HepG2 (cell line): Measurements from ENCODE around the gene HLA-F. TPM values are rescaled to one million over a fixed set of nuclear protein-coding genes. Genes with fewer than 3 reads are reported as not detected.

Source experiments
- ASH2L ChIP-seq: fragments of 300-600, 200-600 bp; sonication (generic); IDR thresholded peaks from 2 replicates; pipeline ENCODE4 v1.7.0; 2017; ENCODE audit warnings: low read depth, mild to moderate bottlenecking, moderate library complexity, mixed read lengths, low read length; ENCODE audit not compliant: insufficient read length
- BRF2 ChIP-seq: sonication (generic); formaldehyde crosslinking; IDR thresholded peaks from 2 replicates; pipeline ENCODE4 v1.8.1; 2022; ENCODE audit warnings: mild to moderate bottlenecking, missing genetic modification reagents
- CENPT ChIP-seq: sonication (generic); formaldehyde crosslinking; IDR thresholded peaks from 2 replicates; pipeline ENCODE4 v1.8.0; 2022; ENCODE audit warnings: low read depth, mild to moderate bottlenecking, moderate library complexity, missing genetic modification reagents
- ELF4 ChIP-seq: sonication (generic); formaldehyde crosslinking; IDR thresholded peaks from 2 replicates; pipeline ENCODE4 v1.5.0; 2020; ENCODE audit warnings: missing genetic modification reagents, mild to moderate bottlenecking, moderate library complexity, borderline replicate concordance
- HMG20A ChIP-seq: IDR thresholded peaks from 2 replicates; pipeline ENCODE4 v1.6.1; 2016; ENCODE audit warnings: borderline replicate concordance
- KLF11 ChIP-seq: IDR thresholded peaks from 2 replicates; pipeline ENCODE4 v1.6.1; 2016; ENCODE audit warnings: missing compliant biosample characterization
- MAX ChIP-seq: IDR thresholded peaks from 2 replicates; pipeline ENCODE4 v1.6.1; 2012; ENCODE audit warnings: inconsistent platforms
- MBD4 ChIP-seq: IDR thresholded peaks from 2 replicates; pipeline ENCODE4 v1.6.1; 2012; ENCODE audit warnings: low read length, inconsistent platforms, borderline replicate concordance
- NR2F2 ChIP-seq: IDR thresholded peaks from 2 replicates; pipeline ENCODE4 v1.6.1; 2012; ENCODE audit warnings: low read depth, inconsistent platforms, borderline replicate concordance
- NR2F6 ChIP-seq, 2 experiments: IDR thresholded peaks; 2 replicates each; pipeline ENCODE4 v1.6.1; 2016; ENCODE audit warnings: antibody characterized with exemption in 1 of 2, mild to moderate bottlenecking in 1 of 2
- PAX8 ChIP-seq: sonication (generic); formaldehyde crosslinking; IDR thresholded peaks from 2 replicates; pipeline ENCODE4 v1.8.0; 2022; ENCODE audit warnings: mild to moderate bottlenecking, missing genetic modification reagents, borderline replicate concordance
- SP2 ChIP-seq: sonication (generic); formaldehyde crosslinking; IDR thresholded peaks from 2 replicates; pipeline ENCODE4 v1.5.1; 2020; ENCODE audit warnings: mild to moderate bottlenecking, missing genetic modification reagents
- ZFP36L2 ChIP-seq: sonication (generic); formaldehyde crosslinking; IDR thresholded peaks from 2 replicates; pipeline ENCODE4 v1.4.0; 2020; ENCODE audit warnings: missing genetic modification reagents
- ZFX ChIP-seq: sonication (generic); formaldehyde crosslinking; IDR thresholded peaks from 2 replicates; pipeline ENCODE4 v1.4.0; 2020; ENCODE audit warnings: mild to moderate bottlenecking, low read depth, missing genetic modification reagents, moderate library complexity
- ZNF317 ChIP-seq: sonication (generic); formaldehyde crosslinking; IDR thresholded peaks from 2 replicates; pipeline ENCODE4 v1.5.0; 2020; ENCODE audit warnings: mild to moderate bottlenecking, missing genetic modification reagents
- ZNF326 ChIP-seq: sonication (generic); formaldehyde crosslinking; IDR thresholded peaks from 2 replicates; pipeline ENCODE4 v1.4.0; 2020; ENCODE audit warnings: missing genetic modification reagents, borderline replicate concordance
- ZNF432 ChIP-seq: sonication (generic); formaldehyde crosslinking; IDR thresholded peaks from 2 replicates; pipeline ENCODE4 v1.5.0; 2020; ENCODE audit warnings: missing genetic modification reagents, mild to moderate bottlenecking, borderline replicate concordance
- ZNF569 ChIP-seq: sonication (generic); formaldehyde crosslinking; IDR thresholded peaks from 2 replicates; pipeline ENCODE4 v1.5.0; 2020; ENCODE audit warnings: mild to moderate bottlenecking, missing genetic modification reagents, moderate library complexity, borderline replicate concordance
- ZNF724P ChIP-seq: sonication (generic); formaldehyde crosslinking; IDR thresholded peaks from 2 replicates; pipeline ENCODE4 v1.8.0; 2022; ENCODE audit warnings: missing genetic modification reagents, borderline replicate concordance
- polyA plus RNA-seq, 8 experiments: library from polyadenylated mRNA; depleted of rRNA in 3 of 8; stranded (reverse) in 7 of 8; unstranded in 1 of 8; fragments of >200 nt; fragmentation: Illumina TruSeq in 4 of 8; extraction: Trizol in 4 of 8; gene quantifications; 2 replicates each; pipeline versions ENCODE4 v1.2.1 to v1.2.3, GENCODE V29; 2011 to 2016; ENCODE audit warnings: low read depth in 4 of 8, missing spikeins in 1 of 8, mixed read lengths in 1 of 8; ENCODE audit not compliant: insufficient read depth in 1 of 8
- total RNA-seq, 5 experiments: library from RNA; depleted of rRNA; stranded (reverse); fragments of >200 nt; fragmentation: Illumina TruSeq; extraction: Trizol; gene quantifications; 2 replicates each; pipeline ENCODE4 v1.2.3, GENCODE V29; 2016; ENCODE audit warnings: low read depth in 1 of 5
- TF ChIP-seq, protein P1 (sequence below): sonication (generic); formaldehyde crosslinking; IDR thresholded peaks from 2 replicates; pipeline ENCODE4 v1.4.0; 2020; ENCODE audit warnings: missing genetic modification reagents
- TF ChIP-seq, protein P2 (sequence below): sonication (generic); formaldehyde crosslinking; IDR thresholded peaks from 2 replicates; pipeline ENCODE4 v1.4.0; 2020; ENCODE audit warnings: missing genetic modification reagents, borderline replicate concordance
- TF ChIP-seq, protein P3 (sequence below): sonication (generic); formaldehyde crosslinking; IDR thresholded peaks from 2 replicates; pipeline ENCODE4 v1.4.0; 2020; ENCODE audit warnings: missing genetic modification reagents

Gene HLA-F
- total and polyA plus RNA-seq, 2 of the 13 experiments (the other 11 are each of a cell fraction or from before 2014, with no cell fraction given) = 6.0 to 6.1 TPM

DNA sequence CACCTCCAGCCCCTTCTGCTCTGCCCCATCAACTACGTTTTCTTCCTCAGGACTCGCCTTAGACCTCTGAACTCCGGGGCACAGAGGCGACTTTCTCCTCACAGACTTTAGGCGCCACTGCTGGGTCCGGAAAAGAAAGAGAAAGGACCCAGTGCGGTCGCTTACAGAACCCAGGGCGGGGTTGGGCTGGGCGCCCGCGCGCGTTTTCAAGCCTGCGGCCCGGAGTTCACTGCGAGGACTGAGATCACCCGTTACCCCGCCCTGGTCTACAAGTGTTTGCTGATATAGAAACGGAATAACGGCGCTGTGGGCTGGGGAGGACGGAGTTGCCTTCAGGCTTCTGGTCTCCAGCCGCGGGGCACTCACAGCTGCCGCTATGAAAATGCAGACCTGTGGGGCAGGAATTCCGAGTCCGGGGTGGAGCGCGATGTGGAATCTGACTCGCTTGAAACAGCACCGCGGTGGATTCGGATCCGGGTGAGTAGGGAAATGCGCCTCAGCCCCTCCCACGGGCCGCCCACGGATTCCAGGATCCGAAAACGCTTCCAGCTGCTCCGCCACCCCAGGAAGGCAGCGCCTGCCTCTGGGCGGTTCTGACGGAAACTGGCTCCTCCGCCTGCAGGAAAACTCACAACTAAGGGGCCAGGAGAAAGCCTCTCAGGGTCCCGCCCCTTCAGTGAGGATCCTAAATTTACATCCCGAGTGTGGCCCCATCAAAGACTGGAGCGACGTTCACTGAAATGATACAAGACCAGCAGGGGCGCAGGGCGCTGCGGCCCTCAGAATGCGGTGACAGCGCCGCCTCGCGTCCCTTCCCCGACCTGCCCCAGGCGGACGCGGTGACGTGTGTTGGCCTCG lies 29.4 kb downstream of the HLA-F start (continued):
- TF ChIP-seq, protein P1, sequence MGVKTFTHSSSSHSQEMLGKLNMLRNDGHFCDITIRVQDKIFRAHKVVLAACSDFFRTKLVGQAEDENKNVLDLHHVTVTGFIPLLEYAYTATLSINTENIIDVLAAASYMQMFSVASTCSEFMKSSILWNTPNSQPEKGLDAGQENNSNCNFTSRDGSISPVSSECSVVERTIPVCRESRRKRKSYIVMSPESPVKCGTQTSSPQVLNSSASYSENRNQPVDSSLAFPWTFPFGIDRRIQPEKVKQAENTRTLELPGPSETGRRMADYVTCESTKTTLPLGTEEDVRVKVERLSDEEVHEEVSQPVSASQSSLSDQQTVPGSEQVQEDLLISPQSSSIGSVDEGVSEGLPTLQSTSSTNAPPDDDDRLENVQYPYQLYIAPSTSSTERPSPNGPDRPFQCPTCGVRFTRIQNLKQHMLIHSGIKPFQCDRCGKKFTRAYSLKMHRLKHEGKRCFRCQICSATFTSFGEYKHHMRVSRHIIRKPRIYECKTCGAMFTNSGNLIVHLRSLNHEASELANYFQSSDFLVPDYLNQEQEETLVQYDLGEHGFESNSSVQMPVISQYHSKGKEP (CRISPR knock-in tag) = 0 out of 2 replicates have a peak, but pooled peaks have one; percentile 40
- TF ChIP-seq HMG20A (CRISPR knock-in tag) = no peak
- no peak for TF ChIP-seq NR2F2
- no peak for TF ChIP-seq ZNF326 (CRISPR knock-in tag)
- TF ChIP-seq ZNF569 (CRISPR knock-in tag) = no peak
- TF ChIP-seq ZNF724P (CRISPR knock-in tag) = peak; percentile 82; the same call in 1 of the 2 replicates
- no peak for TF ChIP-seq CENPT (CRISPR knock-in tag)
- TF ChIP-seq, protein P2, sequence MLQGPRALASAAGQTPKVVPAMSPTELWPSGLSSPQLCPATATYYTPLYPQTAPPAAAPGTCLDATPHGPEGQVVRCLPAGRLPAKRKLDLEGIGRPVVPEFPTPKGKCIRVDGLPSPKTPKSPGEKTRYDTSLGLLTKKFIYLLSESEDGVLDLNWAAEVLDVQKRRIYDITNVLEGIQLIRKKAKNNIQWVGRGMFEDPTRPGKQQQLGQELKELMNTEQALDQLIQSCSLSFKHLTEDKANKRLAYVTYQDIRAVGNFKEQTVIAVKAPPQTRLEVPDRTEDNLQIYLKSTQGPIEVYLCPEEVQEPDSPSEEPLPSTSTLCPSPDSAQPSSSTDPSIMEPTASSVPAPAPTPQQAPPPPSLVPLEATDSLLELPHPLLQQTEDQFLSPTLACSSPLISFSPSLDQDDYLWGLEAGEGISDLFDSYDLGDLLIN (CRISPR knock-in tag) = no peak
- TF ChIP-seq ZNF317 (CRISPR knock-in tag) = 0 out of 2 replicates have a peak, but pooled peaks have one; percentile 62
- TF ChIP-seq BRF2 = no peak
- peak; percentile 75 for TF ChIP-seq MAX
- peak; percentile 75 for TF ChIP-seq ZFX (CRISPR knock-in tag)
- TF ChIP-seq ZFP36L2 (CRISPR knock-in tag) = no peak
- TF ChIP-seq KLF11 (CRISPR knock-in tag) = no peak
- TF ChIP-seq NR2F6 (IDR thresholded peaks at IDR 0.05) = no peak
- TF ChIP-seq NR2F6 (CRISPR knock-in tag; IDR thresholded peaks at IDR 0.05) = peak; percentile 43; the same call in 1 of the 2 replicates
- TF ChIP-seq MBD4 = no peak
- TF ChIP-seq PAX8 (CRISPR knock-in tag) = no peak
- no peak for TF ChIP-seq ASH2L
- TF ChIP-seq ELF4 (CRISPR knock-in tag) = no peak
- TF ChIP-seq, protein P3, sequence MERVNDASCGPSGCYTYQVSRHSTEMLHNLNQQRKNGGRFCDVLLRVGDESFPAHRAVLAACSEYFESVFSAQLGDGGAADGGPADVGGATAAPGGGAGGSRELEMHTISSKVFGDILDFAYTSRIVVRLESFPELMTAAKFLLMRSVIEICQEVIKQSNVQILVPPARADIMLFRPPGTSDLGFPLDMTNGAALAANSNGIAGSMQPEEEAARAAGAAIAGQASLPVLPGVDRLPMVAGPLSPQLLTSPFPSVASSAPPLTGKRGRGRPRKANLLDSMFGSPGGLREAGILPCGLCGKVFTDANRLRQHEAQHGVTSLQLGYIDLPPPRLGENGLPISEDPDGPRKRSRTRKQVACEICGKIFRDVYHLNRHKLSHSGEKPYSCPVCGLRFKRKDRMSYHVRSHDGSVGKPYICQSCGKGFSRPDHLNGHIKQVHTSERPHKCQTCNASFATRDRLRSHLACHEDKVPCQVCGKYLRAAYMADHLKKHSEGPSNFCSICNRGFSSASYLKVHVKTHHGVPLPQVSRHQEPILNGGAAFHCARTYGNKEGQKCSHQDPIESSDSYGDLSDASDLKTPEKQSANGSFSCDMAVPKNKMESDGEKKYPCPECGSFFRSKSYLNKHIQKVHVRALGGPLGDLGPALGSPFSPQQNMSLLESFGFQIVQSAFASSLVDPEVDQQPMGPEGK = peak; percentile 67
- TF ChIP-seq SP2 (CRISPR knock-in tag) = no peak
- no peak for TF ChIP-seq ZNF432 (CRISPR knock-in tag)
